ENCODE measurements around the gene ZFHX3.

Gene ZFHX3

GRCh38 chr16:73040136-73040535 lies 7.8 kb downstream of the ZFHX3 start:
- no peak for DNase-seq (ENCODE audit: low spot score)

GRCh38 chr16:73037845-73038570 lies 9.9 kb downstream of the ZFHX3 start:
- no peak for DNase-seq (ENCODE audit: low spot score)

- DNase-seq (ENCODE audit: low spot score) = no peak
These were observed 10.6 kb downstream of the ZFHX3 start for GRCh38 chr16:73037331-73037745.

GRCh38 chr16:73036074-73036826 lies 11.7 kb downstream of the ZFHX3 start:
- DNase-seq (ENCODE audit: low spot score) = no peak

GRCh38 chr16:73034374-73034773 lies 13.6 kb downstream of the ZFHX3 start:
- DNase-seq (ENCODE audit: low spot score) = no peak

GRCh38 chr16:73033271-73033998 lies 14.5 kb downstream of the ZFHX3 start:
- DNase-seq (ENCODE audit: low spot score) = no peak

GRCh38 chr16:73032541-73033270 lies 15.2 kb downstream of the ZFHX3 start:
- no peak for DNase-seq (ENCODE audit: low spot score)

- no peak for DNase-seq (ENCODE audit: low spot score)
These were observed 15.9 kb downstream of the ZFHX3 start for GRCh38 chr16:73031984-73032383.

GRCh38 chr16:73031155-73031866 lies 16.6 kb downstream of the ZFHX3 start:
- DNase-seq (ENCODE audit: low spot score) = no peak

- DNase-seq (ENCODE audit: low spot score) = no peak
These were observed 19.1 kb downstream of the ZFHX3 start for GRCh38 chr16:73028721-73029361.

- DNase-seq (ENCODE audit: low spot score) = no peak
These were observed 19.7 kb downstream of the ZFHX3 start for GRCh38 chr16:73028263-73028662.

GRCh38 chr16:73027685-73028111 lies 20.2 kb downstream of the ZFHX3 start:
- no peak for DNase-seq (ENCODE audit: low spot score)

- DNase-seq (ENCODE audit: low spot score) = no peak
These were observed 20.9 kb downstream of the ZFHX3 start for GRCh38 chr16:73026754-73027684.

GRCh38 chr16:73025856-73026210 lies 22.1 kb downstream of the ZFHX3 start:
- no peak for DNase-seq (ENCODE audit: low spot score)

- no peak for DNase-seq (ENCODE audit: low spot score)
These were observed 22.6 kb downstream of the ZFHX3 start for GRCh38 chr16:73025151-73025855.

- no peak for DNase-seq (ENCODE audit: low spot score)
These were observed 23.3 kb downstream of the ZFHX3 start for GRCh38 chr16:73024571-73025105.

GRCh38 chr16:73023752-73024570 lies 24.0 kb downstream of the ZFHX3 start:
- no peak for DNase-seq (ENCODE audit: low spot score)

GRCh38 chr16:73023320-73023719 lies 24.6 kb downstream of the ZFHX3 start:
- no peak for DNase-seq (ENCODE audit: low spot score)
